Right lobe of liver (tissue), 4 donors: ENCODE results near the gene NOTCH1.

Experiments
- POLR2A ChIP-seq: fragments of 450-650 bp; IDR thresholded peaks from one replicate; pipeline ENCODE4 v1.6.1; 2017; ENCODE audit warnings: antibody characterized with exemption, mild to moderate bottlenecking
- TF ChIP-seq, protein P1 (sequence below), 4 donors: fragments of 200-600 bp in 3 of 4; fragments of 450-650 bp in 1 of 4; IDR thresholded peaks; one replicate each; pipeline versions ENCODE4 v1.5.1 to v1.8.0; 2016 to 2022; ENCODE audit warnings: antibody characterized with exemption in 4 of 4, mild to moderate bottlenecking in 2 of 4
- donor health status: DM: no; HTN: no; CAD: no.
- donor health status: DM: no; HTN: no; CAD: no.
- donor health status: DM: no; HTN: yes; CAD: no.

DNA sequence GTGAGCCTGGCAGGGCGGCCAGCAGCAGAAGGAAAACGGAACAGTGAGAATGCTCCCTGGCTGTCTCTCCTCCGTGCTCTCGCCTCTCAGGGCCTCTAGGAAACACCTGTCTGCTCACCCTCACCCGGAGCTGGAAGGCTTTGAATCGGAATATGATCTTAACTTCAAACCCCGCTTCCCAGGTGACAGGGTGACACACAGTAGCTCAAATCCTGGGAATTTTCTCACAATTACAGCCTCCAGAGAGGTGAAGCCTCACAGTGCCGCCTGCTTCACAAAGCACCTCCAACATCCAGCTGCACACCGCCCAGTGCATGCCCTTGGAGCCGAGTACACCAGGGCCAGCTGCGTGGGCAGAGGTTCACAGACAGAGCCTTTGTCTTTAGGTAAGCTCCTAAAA is 75.5 kb downstream of the NOTCH1 start:
- TF ChIP-seq, protein P1, sequence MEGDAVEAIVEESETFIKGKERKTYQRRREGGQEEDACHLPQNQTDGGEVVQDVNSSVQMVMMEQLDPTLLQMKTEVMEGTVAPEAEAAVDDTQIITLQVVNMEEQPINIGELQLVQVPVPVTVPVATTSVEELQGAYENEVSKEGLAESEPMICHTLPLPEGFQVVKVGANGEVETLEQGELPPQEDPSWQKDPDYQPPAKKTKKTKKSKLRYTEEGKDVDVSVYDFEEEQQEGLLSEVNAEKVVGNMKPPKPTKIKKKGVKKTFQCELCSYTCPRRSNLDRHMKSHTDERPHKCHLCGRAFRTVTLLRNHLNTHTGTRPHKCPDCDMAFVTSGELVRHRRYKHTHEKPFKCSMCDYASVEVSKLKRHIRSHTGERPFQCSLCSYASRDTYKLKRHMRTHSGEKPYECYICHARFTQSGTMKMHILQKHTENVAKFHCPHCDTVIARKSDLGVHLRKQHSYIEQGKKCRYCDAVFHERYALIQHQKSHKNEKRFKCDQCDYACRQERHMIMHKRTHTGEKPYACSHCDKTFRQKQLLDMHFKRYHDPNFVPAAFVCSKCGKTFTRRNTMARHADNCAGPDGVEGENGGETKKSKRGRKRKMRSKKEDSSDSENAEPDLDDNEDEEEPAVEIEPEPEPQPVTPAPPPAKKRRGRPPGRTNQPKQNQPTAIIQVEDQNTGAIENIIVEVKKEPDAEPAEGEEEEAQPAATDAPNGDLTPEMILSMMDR (IDR thresholded peaks at IDR 0.05), result no peak
- no peak for TF ChIP-seq POLR2A
